Measurements from ENCODE around the gene TNS1.

DNA sequence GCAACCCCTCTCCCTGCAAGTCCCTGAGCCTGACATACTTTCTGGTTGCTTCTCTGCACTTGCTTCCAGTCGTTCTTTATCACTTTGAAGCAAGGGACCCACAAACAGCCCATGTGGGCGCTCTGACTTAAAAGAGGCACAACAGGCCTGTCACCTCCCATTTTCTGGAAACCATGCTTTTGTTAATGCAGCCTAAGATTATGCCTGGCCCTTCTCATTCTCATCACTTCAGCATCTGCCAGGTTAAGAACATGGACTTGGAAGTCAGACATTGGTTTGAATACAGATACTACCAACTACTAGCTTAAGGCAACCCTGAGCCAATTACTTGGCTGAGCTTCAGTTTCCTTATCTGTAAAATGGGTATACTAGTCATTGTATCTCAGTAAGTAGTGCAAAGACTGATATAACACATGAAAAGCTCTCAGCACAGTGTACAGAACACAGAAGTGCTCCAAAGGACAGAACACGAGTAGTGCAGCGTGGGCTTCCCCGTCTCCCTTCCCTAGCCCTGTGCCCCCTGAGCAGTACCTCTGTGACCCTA is 141.4 kb downstream of the TNS1 start:
- TF ChIP-seq, protein P1, sequence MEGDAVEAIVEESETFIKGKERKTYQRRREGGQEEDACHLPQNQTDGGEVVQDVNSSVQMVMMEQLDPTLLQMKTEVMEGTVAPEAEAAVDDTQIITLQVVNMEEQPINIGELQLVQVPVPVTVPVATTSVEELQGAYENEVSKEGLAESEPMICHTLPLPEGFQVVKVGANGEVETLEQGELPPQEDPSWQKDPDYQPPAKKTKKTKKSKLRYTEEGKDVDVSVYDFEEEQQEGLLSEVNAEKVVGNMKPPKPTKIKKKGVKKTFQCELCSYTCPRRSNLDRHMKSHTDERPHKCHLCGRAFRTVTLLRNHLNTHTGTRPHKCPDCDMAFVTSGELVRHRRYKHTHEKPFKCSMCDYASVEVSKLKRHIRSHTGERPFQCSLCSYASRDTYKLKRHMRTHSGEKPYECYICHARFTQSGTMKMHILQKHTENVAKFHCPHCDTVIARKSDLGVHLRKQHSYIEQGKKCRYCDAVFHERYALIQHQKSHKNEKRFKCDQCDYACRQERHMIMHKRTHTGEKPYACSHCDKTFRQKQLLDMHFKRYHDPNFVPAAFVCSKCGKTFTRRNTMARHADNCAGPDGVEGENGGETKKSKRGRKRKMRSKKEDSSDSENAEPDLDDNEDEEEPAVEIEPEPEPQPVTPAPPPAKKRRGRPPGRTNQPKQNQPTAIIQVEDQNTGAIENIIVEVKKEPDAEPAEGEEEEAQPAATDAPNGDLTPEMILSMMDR (IDR thresholded peaks at IDR 0.05), result no peak
- TF ChIP-seq POLR2A (IDR thresholded peaks at IDR 0.05), result no peak

Data from thyroid gland (tissue), 4 donors.